Measurements from ENCODE around the gene TMPRSS3.

- no peak for TF ChIP-seq CTCF (IDR thresholded peaks at IDR 0.05)
- TF ChIP-seq ZFX (IDR thresholded peaks at IDR 0.05; ENCODE audit: borderline replicate concordance), result no peak
Measured at GRCh38 chr21:42351626-42352440, 44.0 kb downstream of the TMPRSS3 start.

All from 22Rv1 (cell line).